Activated CD4-positive, CD25-positive, alpha-beta regulatory T cell (primary cell): ENCODE data around the gene GADD45G.

Experiments used
- DNase-seq, 4 experiments: peaks; one replicate each; lab custom pipeline; 2025; lab: John Stamatoyannopoulos, UW

Gene GADD45G

GRCh38 chr9:89609426-89610006, 4.7 kb downstream of the GADD45G start:
- DNase-seq: no peak

GRCh38 chr9:89610391-89610925, 5.6 kb downstream of the GADD45G start:
- DNase-seq: no peak

GRCh38 chr9:89611425-89611824, 6.6 kb downstream of the GADD45G start:
- DNase-seq: no peak

GRCh38 chr9:89612566-89613278, 7.9 kb downstream of the GADD45G start:
- no peak for DNase-seq

- no peak for DNase-seq
Measured at GRCh38 chr9:89613912-89614892, 9.4 kb downstream of the GADD45G start.

GRCh38 chr9:89615661-89616060, 10.8 kb downstream of the GADD45G start:
- no peak for DNase-seq

GRCh38 chr9:89616411-89616810, 11.6 kb downstream of the GADD45G start:
- no peak for DNase-seq

- DNase-seq: no peak
Measured at GRCh38 chr9:89617978-89618377, 13.2 kb downstream of the GADD45G start.

- DNase-seq: no peak
Measured at GRCh38 chr9:89619019-89619418, 14.2 kb downstream of the GADD45G start.

- DNase-seq: no peak
Measured at GRCh38 chr9:89619424-89620138, 14.8 kb downstream of the GADD45G start.

GRCh38 chr9:89621031-89621430, 16.2 kb downstream of the GADD45G start:
- DNase-seq: no peak

GRCh38 chr9:89621676-89622075, 16.9 kb downstream of the GADD45G start:
- no peak for DNase-seq

- no peak for DNase-seq
Measured at GRCh38 chr9:89622933-89623861, 18.4 kb downstream of the GADD45G start.

GRCh38 chr9:89623925-89624420, 19.2 kb downstream of the GADD45G start:
- no peak for DNase-seq

- DNase-seq: no peak
Measured at GRCh38 chr9:89625721-89626687, 21.2 kb downstream of the GADD45G start.

GRCh38 chr9:89626741-89627265, 22.0 kb downstream of the GADD45G start:
- no peak for DNase-seq

GRCh38 chr9:89628601-89629000, 23.8 kb downstream of the GADD45G start:
- DNase-seq: no peak

GRCh38 chr9:89629081-89629976, 24.5 kb downstream of the GADD45G start:
- DNase-seq: no peak
